Right hindlimb (tissue), 1 donor: Measurements from ENCODE around the gene FAT4.

Experiments
- DNase-seq: peaks from one replicate; pipeline ENCODE4 v3.0.0-alpha.2; 2018

The FAT4 gene

GRCh38 chr4:125319311-125319710 lies 4.6 kb downstream of the FAT4 start:
- no peak for DNase-seq

DNA sequence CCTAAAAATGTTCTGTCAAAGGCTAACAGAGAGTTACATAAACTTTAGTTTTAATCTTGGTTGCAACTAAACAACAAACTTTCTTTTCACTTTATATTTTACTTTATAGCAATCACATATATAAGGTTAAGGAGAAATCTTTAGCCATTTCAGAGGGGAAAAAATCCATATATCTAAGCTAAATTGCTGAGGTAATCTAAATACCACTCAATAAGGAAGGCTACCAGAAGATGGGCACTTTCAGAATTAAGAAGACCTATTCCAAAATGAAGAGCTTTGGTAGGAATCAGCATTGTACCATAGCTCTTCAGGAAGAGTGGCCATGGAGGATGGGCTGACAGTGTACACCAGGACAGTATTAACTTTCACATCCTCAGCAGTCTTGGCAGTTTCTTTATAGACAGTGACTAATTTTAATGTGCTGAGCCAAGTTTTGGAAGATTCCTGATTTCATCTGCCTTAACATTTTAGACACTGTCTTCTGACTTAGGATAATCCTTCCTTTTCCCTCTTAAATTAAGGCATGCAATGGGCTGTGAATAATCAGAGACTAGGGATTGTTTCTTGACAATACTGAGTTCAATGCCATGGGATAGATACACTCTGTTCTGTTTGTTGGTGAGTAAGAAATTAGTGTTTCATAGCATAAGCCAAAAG lies 7.1 kb downstream of the FAT4 start:
- DNase-seq: no peak

DNA sequence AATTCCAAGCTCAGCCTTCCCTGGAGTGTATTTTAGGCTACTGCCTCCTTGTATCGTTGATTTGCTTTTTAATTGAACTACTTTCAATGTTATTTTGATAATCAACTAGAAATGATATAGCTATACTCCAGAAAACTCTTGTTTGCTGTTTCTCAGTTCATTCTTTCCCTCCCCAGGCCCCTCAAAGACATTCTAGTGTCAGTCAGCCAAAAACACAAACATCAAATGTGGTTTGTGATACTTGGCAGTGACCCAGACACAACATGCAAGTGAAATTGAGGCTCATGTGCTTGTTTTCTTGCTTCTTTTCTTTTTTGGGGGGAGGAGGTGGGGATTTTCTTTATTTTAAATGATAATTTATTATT lies 7.6 kb downstream of the FAT4 start:
- DNase-seq: peak; percentile 38

GRCh38 chr4:125323654-125324053 lies 8.9 kb downstream of the FAT4 start:
- DNase-seq: no peak

DNA sequence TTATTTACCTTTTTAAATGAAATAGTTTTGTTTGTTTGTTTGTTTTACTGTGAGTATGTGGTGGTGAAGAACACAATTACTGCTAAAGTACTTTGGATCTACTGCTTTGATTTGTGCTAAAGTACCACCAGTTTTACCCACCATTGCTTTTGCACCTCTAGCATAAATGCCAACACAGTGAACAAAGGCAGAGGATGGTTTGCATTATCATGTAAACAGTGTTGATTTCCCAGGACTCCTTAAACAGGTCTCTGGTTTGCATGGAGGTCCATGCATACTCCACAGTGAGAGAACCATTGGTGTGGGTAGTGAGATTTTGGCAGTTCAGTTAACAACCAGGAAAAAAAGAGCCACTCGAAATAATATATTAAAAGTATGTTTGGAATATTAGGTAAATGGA lies 11.0 kb downstream of the FAT4 start:
- DNase-seq: no peak

- DNase-seq: no peak
Observed at GRCh38 chr4:125331116-125331515, 16.4 kb downstream of the FAT4 start.

DNA sequence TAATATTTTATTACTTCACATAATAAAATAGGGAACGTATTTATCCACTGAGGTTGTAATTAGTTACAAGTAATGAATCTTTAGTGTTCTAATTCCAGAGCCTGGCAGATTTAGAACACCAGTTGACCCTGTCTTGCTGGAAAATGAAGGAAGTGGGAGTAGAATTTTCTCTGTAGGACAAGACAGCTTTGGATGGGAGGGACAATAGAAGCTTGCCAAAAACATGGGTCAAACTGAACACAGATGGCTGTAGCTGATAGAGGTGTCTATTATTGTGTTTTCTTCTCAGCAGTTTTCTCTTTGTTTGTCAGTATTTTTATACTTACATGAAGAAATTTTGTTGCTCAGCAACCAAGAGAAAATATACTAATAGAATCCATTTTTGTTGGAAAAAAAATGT lies 20.2 kb downstream of the FAT4 start:
- no peak for DNase-seq

GRCh38 chr4:125338814-125339213 lies 24.1 kb downstream of the FAT4 start:
- no peak for DNase-seq

- DNase-seq: no peak
Observed at GRCh38 chr4:125344198-125344597, 29.4 kb downstream of the FAT4 start.

GRCh38 chr4:125346616-125347015 lies 31.9 kb downstream of the FAT4 start:
- DNase-seq: no peak

- DNase-seq: no peak
Observed at GRCh38 chr4:125350470-125351135, 35.8 kb downstream of the FAT4 start.

- DNase-seq: no peak
Observed at GRCh38 chr4:125352521-125352920, 37.8 kb downstream of the FAT4 start.

DNA sequence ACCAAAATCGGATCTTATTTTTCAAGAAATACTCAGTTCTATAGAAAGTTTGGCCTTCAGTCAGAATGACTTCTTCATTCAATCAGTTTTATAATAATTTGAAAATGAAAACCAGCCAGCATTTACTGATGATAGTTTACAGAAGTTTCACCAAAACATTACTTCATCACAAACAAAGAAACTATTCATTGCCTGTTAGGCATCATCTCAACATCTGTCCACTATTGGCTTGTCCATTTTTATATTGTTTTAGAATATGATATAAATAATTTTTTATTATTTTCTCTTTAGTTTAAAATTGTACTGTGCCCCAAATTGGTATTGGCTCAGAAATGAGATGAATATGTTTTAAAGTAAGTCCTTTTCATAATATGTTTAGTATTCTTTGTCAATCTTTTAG lies 38.4 kb downstream of the FAT4 start:
- DNase-seq: no peak

GRCh38 chr4:125355791-125356190 lies 41.0 kb downstream of the FAT4 start:
- DNase-seq: no peak

DNA sequence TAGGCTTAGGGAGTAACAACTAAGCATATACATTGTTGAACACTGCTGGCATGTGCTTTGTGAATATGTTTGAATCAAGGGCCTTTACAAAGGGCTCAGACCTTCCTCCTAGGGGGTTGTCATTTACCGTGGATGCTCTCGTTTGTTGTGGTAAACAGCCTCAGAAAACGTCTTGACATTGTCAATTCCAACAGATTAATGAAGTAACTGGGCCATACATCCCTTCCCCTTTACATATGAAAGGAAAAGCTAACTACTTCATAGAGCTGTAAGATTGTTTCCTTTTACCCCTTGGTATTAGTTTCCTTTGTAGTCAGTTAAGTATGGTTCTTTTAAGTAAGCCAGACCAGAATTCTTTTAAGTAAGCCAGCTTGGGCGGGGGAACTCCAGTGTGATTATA lies 42.9 kb downstream of the FAT4 start:
- no peak for DNase-seq

GRCh38 chr4:125358453-125358852 lies 43.7 kb downstream of the FAT4 start:
- DNase-seq: no peak

- DNase-seq: no peak
Observed at GRCh38 chr4:125359363-125359762, 44.6 kb downstream of the FAT4 start.

DNA sequence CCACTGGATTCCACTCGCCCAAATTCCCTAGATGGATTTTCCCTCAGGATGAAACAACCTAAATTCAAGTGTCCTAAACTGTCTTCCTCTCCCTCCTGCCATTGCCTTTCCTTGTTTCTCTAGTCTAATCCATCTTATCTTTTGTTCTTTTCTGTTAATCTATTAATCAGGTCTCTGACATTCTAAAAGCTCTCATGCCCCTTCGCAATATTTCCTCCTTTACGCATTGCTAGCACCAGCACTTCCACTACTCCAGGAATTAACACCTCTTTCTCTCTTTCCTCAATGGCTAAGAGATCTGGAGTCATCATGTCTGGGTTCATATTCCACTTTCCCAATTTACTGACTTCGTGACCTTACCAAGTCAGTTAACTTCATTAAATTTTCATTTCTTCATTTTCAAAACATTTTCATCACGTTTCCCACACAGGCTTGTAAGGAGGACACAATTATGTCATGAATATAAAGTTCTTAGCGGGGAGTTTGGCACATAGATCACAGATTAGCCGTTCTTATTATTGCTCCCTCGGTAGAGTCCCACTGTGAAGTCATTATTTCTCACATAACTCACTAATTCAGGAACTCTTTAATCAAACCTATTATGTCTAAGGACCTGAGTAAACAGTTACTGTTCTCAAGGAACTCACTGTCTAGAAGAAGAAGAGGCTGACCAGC lies 45.3 kb downstream of the FAT4 start:
- DNase-seq: no peak

DNA sequence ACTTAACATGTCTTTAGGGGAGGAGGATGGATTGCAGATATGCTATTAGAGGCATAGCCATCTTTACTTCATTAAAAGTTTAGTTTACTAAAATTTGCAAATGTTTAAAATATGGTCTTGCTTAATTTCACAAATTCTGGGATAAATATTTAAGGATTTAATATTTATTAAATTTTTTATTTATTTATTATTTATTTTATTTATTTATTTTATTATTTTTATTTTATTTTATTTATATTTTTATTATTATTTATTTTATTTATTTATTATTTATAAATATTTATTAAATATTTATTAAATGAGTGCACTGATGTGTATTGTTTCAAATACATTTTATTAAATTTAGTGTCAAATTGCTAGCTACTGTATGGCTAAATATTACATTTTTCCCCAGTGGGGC lies 46.0 kb downstream of the FAT4 start:
- DNase-seq: no peak
